ENCODE measurements around the gene SH3BGRL2. TPM values are rescaled to one million over a fixed set of nuclear protein-coding genes. Genes with fewer than 3 reads are reported as not detected.
"Not testable (repeated sequence)": the region's sequence is repeated elsewhere in the genome, so short reads cannot be mapped to it uniquely, and the experiment has no call there.

Gene SH3BGRL2
- total RNA-seq, 3 donors from 2014 or later (not counting 1 experiment from before 2014, with no cell fraction given): 0.68 to 5.8 (median 1.6) TPM

DNA sequence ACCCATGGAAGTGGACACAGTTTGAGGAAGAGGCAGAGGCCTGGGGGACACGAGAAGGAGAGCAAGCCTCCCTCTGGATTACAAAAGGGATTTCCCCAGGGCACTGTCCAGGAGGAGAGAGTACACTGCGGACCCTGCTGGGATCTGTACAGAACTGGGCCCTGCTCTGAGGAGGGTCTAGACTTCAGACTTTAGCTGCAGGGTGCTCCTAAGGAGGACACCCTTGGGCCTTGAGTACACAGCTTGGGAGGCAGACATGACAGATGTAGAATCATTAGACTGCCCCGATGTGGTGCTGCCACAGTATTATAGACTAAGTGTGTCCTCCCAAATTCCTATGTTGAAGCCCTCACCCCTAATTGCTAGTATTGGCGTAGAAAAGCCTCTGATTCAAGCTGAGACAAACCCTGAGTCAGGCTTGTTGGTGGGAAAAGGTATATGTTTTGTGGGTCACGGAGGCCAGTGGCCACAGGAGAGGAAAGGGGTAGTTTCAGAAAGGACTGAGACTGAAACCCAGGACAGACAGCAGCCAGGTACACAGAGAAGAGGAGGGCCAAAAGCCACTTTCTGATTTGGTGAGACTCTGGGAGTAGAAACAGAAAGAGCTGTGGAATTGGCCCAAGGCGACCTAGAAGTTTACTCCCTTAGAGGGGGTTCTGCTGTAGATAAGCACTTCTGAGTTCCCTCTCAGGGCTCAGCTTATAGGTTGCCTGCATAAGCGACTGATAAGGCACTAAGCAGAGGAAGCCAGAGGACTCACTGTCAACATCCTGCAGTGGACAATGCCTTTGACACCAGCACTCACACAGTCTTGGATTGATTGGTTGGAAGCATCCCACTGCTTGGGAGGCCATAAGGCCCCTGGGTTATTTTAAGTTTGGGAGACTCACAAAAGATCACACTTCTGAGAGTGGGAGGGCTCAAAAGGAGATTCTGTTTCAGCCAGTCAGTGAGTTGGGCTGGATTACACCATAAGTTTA is 16.5 kb upstream of the SH3BGRL2 start:
- Mint-ChIP-seq H3K4me1 (no peaks in the 10 kb centered on the region), H3K27me3 (ENCODE audit: low read depth in 2 of 2) (peaks cover 0 to 4% of the 10 kb centered on the region in 2 donors), H3K9me3 (no peaks in the 10 kb centered on the region), H3K36me3 (no peaks in the 10 kb centered on the region), H3K27ac (no peak overlapping the region), H3K4me3 (no peak overlapping the region)
- no peak for DNase-seq
- Histone ChIP-seq H3K36me3 (ENCODE audit: control insufficient read depth, insufficient read depth, low read length) (no peaks in the 10 kb centered on the region), H3K9me3 (ENCODE audit: control insufficient read depth, insufficient read depth, low read length) (no peaks in the 10 kb centered on the region), H3K4me1 (ENCODE audit: control insufficient read depth, insufficient read depth, low read length) (no peaks in the 10 kb centered on the region), H3K4me3 (ENCODE audit: low read length) (no peak overlapping the region), H3K27me3 (ENCODE audit: control insufficient read depth, insufficient read depth, low read length) (no peaks in the 10 kb centered on the region), H3K27ac (ENCODE audit: low read length) (no peak overlapping the region)
- TF ChIP-seq, protein P1, sequence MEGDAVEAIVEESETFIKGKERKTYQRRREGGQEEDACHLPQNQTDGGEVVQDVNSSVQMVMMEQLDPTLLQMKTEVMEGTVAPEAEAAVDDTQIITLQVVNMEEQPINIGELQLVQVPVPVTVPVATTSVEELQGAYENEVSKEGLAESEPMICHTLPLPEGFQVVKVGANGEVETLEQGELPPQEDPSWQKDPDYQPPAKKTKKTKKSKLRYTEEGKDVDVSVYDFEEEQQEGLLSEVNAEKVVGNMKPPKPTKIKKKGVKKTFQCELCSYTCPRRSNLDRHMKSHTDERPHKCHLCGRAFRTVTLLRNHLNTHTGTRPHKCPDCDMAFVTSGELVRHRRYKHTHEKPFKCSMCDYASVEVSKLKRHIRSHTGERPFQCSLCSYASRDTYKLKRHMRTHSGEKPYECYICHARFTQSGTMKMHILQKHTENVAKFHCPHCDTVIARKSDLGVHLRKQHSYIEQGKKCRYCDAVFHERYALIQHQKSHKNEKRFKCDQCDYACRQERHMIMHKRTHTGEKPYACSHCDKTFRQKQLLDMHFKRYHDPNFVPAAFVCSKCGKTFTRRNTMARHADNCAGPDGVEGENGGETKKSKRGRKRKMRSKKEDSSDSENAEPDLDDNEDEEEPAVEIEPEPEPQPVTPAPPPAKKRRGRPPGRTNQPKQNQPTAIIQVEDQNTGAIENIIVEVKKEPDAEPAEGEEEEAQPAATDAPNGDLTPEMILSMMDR (IDR thresholded peaks at IDR 0.05): no peak
- 84% methylated on average over 7 of the region's 7 CpGs for WGBS (ENCODE audit: insufficient coverage)
- no peak for ATAC-seq
- intact Hi-C loops (cut with micrococcal nuclease): no loop called here

DNA sequence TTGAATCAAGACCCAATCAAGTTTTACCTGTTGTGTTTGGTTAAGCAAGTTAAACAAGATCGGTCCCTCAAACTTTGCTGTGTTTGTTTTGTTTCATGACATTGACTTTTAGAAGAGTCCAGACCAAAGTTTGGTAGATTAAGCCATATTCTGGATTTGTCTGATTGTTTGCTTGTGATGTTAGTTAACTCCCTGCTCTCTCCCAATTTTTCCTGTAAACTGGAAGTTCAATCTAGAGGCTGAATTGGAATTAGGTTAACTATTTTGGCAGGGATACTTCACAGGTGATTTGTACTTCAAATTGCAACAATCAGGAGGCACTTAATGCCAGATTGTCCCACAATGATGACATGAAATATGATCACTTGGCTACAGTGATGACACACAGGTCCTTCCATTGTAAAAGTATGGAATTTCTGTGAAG is 13.6 kb upstream of the SH3BGRL2 start:
- Mint-ChIP-seq H3K4me1 (no peaks in the 10 kb centered on the region), H3K27me3 (ENCODE audit: low read depth in 2 of 2) (peaks cover 0 to 4% of the 10 kb centered on the region in 2 donors), H3K4me3 (no peak overlapping the region), H3K27ac (no peak overlapping the region), H3K9me3 (no peaks in the 10 kb centered on the region), H3K36me3 (no peaks in the 10 kb centered on the region)
- H3K4me1 ChIP-seq (ENCODE audit: control insufficient read depth, insufficient read depth, low read length): no peaks in the 10 kb centered on the region
- H3K9me3 ChIP-seq (ENCODE audit: control insufficient read depth, insufficient read depth, low read length): no peaks in the 10 kb centered on the region
- H3K4me3 ChIP-seq (ENCODE audit: low read length): no peak overlapping the region
- H3K27me3 ChIP-seq (ENCODE audit: control insufficient read depth, insufficient read depth, low read length): no peaks in the 10 kb centered on the region
- H3K36me3 ChIP-seq (ENCODE audit: control insufficient read depth, insufficient read depth, low read length): no peaks in the 10 kb centered on the region
- H3K27ac ChIP-seq (ENCODE audit: low read length): no peak overlapping the region
- TF ChIP-seq, protein P1 (IDR thresholded peaks at IDR 0.05): no peak
- DNase-seq (no peak), ATAC-seq (no peak)
- intact Hi-C loops (cut with micrococcal nuclease): no loop called here
- 90% methylated on average over 1 of the region's 1 CpG for WGBS (ENCODE audit: insufficient coverage)

DNA sequence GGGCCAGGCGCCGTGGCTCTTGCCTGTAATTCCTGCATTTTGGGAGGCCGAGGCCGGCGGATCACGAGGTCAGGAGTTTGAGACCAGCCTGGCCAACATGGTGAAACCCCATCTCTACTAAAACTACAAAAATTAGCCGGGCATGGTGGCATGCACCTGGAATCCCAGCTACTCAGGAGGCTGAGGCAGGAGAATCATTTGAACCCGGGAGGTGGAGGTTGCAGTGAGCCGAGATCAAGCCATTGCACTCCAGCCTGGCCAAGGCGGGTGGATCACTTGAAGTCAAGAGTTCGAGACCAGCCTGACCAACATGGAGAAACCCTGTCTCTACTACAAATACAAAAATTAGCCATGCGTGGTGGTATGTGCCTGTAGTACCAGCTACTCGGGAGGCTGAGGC is 12.7 kb upstream of the SH3BGRL2 start:
- intact Hi-C loops (cut with micrococcal nuclease); H3K27ac ChIP-seq (ENCODE audit: low read length); H3K9me3 ChIP-seq (ENCODE audit: control insufficient read depth, insufficient read depth, low read length); H3K36me3 ChIP-seq (ENCODE audit: control insufficient read depth, insufficient read depth, low read length); H3K4me1 ChIP-seq (ENCODE audit: control insufficient read depth, insufficient read depth, low read length); H3K9me3 Mint-ChIP-seq; H3K36me3 Mint-ChIP-seq; H3K27me3 ChIP-seq (ENCODE audit: control insufficient read depth, insufficient read depth, low read length); H3K4me1 Mint-ChIP-seq; H3K27me3 Mint-ChIP-seq (ENCODE audit: low read depth in 2 of 2); H3K4me3 Mint-ChIP-seq; H3K4me3 ChIP-seq (ENCODE audit: low read length); H3K27ac Mint-ChIP-seq; ATAC-seq; DNase-seq: not testable (repeated sequence)
- WGBS (ENCODE audit: insufficient coverage): 79% methylated on average over 13 of the region's 13 CpGs

DNA sequence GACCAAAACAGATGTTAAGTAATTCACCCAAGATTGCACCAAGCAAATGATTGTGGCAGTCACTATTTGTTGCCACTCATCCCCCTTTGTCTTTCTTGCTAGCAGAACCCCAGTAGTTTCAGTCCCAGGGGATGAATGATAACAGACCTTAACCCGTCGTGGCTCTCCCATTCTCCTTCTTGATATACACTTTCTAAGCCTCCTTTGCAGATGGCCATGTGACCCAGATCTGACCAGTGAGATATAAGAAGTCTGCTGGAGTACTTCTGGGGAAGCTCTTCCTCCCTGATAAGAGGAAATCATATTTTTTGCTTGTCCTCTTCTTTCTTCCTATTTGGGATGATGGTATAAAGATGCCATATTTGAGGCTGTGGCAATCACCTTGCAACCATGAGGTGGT is 9.6 kb upstream of the SH3BGRL2 start:
- no peaks in the 10 kb centered on the region for H3K4me1 Mint-ChIP-seq
- 93% methylated on average over 2 of the region's 2 CpGs for WGBS (ENCODE audit: insufficient coverage)
- peaks cover 0 to 4% of the 10 kb centered on the region in 2 donors for H3K27me3 Mint-ChIP-seq (ENCODE audit: low read depth in 2 of 2)
- no peaks in the 10 kb centered on the region for H3K36me3 Mint-ChIP-seq
- no peaks in the 10 kb centered on the region for H3K27me3 ChIP-seq (ENCODE audit: control insufficient read depth, insufficient read depth, low read length)
- TF ChIP-seq, protein P1 (IDR thresholded peaks at IDR 0.05): no peak
- no peak for ATAC-seq
- H3K27ac ChIP-seq (ENCODE audit: low read length): no peak overlapping the region
- no peaks in the 10 kb centered on the region for H3K4me1 ChIP-seq (ENCODE audit: control insufficient read depth, insufficient read depth, low read length)
- H3K9me3 Mint-ChIP-seq: no peaks in the 10 kb centered on the region
- intact Hi-C loops (cut with micrococcal nuclease): no loop called here
- no peaks in the 10 kb centered on the region for H3K36me3 ChIP-seq (ENCODE audit: control insufficient read depth, insufficient read depth, low read length)
- no peaks in the 10 kb centered on the region for H3K9me3 ChIP-seq (ENCODE audit: control insufficient read depth, insufficient read depth, low read length)
- H3K27ac Mint-ChIP-seq: no peak overlapping the region
- DNase-seq: no peak
- no peak overlapping the region for H3K4me3 Mint-ChIP-seq
- H3K4me3 ChIP-seq (ENCODE audit: low read length): no peak overlapping the region

Data from natural killer cell (primary cell).